A549 (cell line): ENCODE data around the gene EFNA5.

Source experiments
- ESRRA ChIP-seq: fragments of 150-350 bp; IDR thresholded peaks from 2 replicates; pipeline ENCODE4 v1.6.1; 2014; ENCODE audit warnings: mild to moderate bottlenecking, low read length, borderline replicate concordance
- HMGXB4 ChIP-seq: fragments of 250-450 bp; sonication (Bioruptor Pico); IDR thresholded peaks from 2 replicates; pipeline ENCODE4 v1.5.0; 2021; ENCODE audit warnings: mild to moderate bottlenecking, moderate library complexity, borderline replicate concordance
- POLR2A ChIP-seq: IDR thresholded peaks from 2 replicates; pipeline ENCODE4 v1.6.1; 2012; ENCODE audit warnings: mild to moderate bottlenecking, low read length
- SMC3 ChIP-seq: fragments of >200 bp; sonication (Bioruptor Twin); formaldehyde crosslinking; IDR thresholded peaks from 3 replicates; pipeline ENCODE4 v1.6.1; 2018; ENCODE audit warnings: inconsistent platforms
- TF ChIP-seq, protein P1 (sequence below): fragments of >200 bp; sonication (Bioruptor Twin); formaldehyde crosslinking; IDR thresholded peaks from 3 replicates; pipeline ENCODE4 v1.5.1; 2016

GRCh38 chr5:107444300-107444699 lies 226.4 kb downstream of the EFNA5 start:
- TF ChIP-seq, protein P1, sequence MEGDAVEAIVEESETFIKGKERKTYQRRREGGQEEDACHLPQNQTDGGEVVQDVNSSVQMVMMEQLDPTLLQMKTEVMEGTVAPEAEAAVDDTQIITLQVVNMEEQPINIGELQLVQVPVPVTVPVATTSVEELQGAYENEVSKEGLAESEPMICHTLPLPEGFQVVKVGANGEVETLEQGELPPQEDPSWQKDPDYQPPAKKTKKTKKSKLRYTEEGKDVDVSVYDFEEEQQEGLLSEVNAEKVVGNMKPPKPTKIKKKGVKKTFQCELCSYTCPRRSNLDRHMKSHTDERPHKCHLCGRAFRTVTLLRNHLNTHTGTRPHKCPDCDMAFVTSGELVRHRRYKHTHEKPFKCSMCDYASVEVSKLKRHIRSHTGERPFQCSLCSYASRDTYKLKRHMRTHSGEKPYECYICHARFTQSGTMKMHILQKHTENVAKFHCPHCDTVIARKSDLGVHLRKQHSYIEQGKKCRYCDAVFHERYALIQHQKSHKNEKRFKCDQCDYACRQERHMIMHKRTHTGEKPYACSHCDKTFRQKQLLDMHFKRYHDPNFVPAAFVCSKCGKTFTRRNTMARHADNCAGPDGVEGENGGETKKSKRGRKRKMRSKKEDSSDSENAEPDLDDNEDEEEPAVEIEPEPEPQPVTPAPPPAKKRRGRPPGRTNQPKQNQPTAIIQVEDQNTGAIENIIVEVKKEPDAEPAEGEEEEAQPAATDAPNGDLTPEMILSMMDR = no peak
- TF ChIP-seq HMGXB4 (CRISPR knock-in tag) (no peak), ESRRA (no peak), POLR2A (no peak), SMC3 (no peak)
